Activated T-helper 9 cell treated with anti-CD3 and anti-CD28 coated beads, Interleukin-2, amount 50 U/mL, for 16 hours (primary cell): ENCODE results near the gene MSX1.

Source experiments
- DNase-seq: peaks from one replicate; pipeline ENCODE4 v3.0.0-alpha.2; 2020; ENCODE audit warnings: low read depth

MSX1 gene

DNA sequence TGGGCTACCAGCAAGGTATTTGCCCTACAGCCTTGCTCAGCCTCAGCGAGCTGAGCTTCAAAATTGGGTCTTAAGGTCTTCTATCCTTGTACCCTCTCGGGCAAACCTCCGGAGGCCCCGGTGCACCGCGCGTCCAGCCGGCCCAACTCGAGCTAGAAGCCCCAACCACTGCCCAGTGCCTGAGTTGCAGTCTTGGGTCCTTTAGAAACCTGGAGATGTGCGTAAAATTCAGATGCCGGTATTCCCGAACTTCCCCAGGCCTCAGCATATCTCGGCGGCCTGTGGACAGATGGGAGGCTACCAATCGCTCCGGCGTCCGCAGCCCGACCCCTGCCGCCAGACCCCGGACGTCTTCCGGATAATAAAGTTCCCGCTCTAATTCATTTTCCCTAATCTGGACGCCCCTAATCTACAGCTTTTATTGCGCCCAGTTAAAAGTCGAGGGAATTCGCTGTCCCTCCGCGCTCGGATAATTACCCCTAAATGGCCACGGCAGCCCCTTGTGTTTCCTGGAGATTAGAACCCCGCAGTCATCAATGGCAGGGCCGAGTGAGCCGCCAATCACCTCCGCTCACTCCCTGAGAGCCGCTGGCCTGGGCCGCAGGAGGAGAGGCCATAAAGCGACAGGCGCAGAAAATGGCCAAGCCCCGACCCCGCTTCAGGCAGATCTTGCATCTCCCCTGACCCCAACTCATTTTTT is 1.5 kb upstream of the MSX1 start:
- DNase-seq: no peak

GRCh38 chr4:4858527-4859324 is 739 bp upstream of the MSX1 start:
- no peak for DNase-seq

- no peak for DNase-seq
Observed at GRCh38 chr4:4859799-4860599, 534 bp downstream of the MSX1 start.

- DNase-seq: no peak
Observed at GRCh38 chr4:4860600-4861389, 1.3 kb downstream of the MSX1 start.

DNA sequence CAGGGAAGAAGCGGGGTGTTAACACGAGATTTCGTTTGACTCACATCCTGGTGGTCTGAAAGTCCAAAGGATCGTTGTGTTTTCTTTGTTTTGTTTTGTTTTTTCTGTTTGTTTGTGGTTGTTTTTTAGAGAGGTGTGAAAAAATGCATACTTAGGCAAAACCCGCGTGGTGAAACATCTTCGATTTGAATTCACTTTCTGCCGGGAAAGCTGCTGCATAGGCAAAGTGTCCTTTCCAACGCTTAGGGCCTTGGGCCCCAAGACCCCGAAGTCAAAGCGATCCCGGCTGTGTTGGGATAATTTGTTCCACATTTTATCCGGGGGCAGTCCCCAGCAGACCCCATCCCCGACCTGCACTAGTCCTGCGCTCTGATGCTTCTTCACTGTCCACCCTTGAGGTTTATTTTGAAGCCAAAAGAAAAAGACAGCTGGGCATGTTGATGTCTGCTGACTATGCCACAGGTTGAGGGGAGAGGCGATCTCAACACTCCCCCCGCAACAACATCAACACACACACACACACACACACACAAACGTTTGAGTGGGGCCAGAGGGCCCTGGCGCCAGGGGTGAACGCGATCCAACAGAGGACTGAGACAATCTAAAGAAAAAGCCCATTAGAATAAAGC is 2.0 kb downstream of the MSX1 start:
- no peak for DNase-seq

- no peak for DNase-seq
Observed at GRCh38 chr4:4862071-4862551, 2.6 kb downstream of the MSX1 start.

DNA sequence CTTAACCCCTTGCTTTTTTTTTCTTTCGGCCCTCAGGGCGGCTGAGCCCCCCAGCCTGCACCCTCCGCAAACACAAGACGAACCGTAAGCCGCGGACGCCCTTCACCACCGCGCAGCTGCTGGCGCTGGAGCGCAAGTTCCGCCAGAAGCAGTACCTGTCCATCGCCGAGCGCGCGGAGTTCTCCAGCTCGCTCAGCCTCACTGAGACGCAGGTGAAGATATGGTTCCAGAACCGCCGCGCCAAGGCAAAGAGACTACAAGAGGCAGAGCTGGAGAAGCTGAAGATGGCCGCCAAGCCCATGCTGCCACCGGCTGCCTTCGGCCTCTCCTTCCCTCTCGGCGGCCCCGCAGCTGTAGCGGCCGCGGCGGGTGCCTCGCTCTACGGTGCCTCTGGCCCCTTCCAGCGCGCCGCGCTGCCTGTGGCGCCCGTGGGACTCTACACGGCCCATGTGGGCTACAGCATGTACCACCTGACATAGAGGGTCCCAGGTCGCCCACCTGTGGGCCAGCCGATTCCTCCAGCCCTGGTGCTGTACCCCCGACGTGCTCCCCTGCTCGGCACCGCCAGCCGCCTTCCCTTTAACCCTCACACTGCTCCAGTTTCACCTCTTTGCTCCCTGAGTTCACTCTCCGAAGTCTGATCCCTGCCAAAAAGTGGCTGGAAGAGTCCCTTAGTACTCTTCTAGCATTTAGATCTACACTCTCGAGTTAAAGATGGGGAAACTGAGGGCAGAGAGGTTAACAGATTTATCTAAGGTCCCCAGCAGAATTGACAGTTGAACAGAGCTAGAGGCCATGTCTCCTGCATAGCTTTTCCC is 3.4 kb downstream of the MSX1 start:
- no peak for DNase-seq

DNA sequence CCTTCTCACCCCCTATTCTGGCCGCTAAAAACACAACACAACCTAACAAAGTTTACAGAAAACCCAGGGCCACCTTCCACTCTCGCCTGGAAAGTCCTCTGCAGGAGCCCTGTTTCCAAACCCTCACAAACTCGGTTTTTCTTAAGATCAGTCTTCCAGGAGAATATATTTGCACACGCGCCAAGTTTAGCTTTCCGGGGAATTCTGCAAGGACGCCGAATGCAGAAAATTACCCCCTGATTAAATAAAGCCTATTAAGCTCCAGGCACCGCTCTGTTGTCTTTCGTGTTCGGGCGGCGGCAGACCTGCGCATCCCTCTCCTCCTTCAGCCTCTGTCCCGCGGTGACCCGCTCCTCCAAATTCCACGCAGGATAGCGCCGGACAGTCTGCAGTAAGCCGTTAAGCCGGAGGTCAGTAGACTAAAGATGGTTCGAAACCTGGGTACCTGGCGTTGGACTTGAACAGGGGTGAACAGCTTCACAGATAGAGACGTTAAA is 5.0 kb downstream of the MSX1 start:
- no peak for DNase-seq

DNA sequence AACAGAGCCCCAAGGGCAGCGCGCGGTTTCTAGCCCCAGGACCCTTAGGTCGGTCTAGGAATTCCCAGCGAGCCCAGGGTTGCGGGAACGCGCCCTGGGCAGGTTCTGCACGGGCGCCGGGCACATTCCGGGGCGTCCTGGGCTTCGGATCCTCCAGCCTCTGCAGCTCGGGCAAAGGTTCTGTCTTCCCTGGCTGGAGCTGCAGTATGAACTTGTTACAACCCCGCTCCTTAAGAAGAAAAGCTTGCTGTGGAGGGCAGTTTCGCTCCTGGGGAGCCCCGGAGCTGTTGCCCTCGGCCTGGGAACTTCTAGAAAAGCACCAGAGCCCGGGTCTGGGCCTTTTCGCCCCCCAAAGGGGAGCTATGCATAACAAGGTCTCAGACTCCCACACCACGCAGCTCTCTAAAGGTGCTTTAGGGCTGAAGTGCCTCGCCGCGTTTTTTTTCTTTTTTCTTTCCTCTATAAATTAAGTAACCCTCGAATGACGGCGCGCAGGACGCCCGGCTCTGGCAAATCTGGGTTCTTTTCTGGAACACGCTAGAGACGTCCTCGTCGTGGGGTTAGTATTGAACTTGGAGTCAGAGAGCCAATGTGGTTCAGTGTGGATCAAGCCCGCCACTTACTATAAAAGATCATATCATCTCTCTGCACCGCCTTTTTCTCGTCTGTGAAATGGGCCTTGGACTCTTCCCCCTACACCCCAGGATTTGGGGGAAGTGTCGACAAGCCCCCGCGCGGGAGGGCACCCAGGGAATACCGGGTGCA is 5.7 kb downstream of the MSX1 start:
- DNase-seq: no peak

DNA sequence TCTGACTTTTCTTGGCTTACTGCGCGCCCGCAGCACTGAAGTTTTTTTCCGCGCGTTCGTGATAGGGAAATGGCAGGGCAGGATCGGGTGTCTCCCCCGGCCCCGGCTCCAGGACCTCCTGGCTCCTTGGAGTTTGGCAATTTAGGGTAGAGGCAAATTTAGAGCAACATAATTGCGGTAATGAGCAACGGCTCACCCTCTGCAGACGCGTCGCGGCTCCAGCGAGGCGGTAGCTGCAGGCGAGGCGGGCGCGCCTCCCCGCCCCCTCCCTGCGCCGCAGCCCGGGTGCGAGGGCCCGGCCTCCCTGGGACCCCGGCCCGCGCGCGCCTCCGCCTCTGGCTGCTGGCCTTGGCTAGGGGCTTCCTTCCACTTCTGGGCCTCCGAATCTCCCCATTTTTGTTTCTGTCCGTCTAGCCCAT is 6.2 kb downstream of the MSX1 start:
- DNase-seq: no peak

- no peak for DNase-seq
Observed at GRCh38 chr4:4866124-4866865, 6.8 kb downstream of the MSX1 start.

DNA sequence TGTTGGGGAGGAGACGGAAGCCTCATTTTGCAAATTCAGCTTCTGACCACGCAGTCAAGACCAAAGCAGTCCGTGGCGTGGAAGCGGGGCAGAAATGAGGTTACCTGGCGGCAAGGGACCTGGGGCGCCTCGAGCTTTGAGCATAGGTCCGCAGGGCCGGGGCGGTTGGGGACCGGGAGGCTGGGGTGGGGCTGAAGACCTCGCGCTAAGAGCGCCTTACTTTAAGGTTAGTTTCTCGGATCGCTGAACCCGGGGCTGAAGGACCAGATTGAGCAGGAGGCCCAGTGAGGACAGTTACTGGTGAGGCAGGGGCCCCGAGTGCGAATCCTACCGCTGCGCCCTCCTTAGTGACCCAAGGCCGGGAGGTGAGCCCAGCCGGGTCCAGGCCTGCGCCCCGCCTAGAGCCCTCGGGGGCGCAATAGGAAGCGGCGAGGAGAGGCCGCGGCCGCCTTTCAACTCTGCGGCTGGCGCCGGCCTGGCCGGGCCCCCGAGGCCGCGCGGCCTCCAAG is 7.5 kb downstream of the MSX1 start:
- no peak for DNase-seq

DNA sequence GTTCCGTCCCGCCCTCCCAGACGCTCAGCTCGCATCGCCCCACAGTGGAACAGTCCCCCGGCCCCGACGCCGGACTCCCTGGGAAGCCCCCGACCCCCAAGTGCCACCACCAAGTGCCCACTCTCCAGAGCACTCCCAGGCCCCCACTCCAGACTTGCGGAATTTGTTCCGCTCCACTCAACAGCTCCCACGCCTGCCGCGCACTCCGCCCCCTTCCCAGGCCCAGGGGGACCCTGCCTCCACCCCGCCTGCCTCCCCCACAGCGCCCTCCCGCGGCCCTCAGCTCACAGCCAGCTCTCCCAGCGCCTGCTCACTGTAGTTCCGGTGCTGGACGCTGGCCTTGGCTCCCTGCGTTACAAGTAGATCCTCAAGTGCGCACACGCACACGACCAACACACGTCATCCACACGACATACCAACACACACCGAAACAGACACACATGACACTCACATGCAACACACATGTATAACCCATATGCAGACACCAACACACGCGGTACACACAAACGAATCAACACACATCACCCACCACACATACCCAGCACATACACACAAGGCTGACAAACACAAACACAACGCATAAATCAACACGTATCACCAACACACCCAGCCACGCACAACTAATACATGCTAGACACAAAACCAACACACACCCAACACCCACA is 8.0 kb downstream of the MSX1 start:
- no peak for DNase-seq

DNA sequence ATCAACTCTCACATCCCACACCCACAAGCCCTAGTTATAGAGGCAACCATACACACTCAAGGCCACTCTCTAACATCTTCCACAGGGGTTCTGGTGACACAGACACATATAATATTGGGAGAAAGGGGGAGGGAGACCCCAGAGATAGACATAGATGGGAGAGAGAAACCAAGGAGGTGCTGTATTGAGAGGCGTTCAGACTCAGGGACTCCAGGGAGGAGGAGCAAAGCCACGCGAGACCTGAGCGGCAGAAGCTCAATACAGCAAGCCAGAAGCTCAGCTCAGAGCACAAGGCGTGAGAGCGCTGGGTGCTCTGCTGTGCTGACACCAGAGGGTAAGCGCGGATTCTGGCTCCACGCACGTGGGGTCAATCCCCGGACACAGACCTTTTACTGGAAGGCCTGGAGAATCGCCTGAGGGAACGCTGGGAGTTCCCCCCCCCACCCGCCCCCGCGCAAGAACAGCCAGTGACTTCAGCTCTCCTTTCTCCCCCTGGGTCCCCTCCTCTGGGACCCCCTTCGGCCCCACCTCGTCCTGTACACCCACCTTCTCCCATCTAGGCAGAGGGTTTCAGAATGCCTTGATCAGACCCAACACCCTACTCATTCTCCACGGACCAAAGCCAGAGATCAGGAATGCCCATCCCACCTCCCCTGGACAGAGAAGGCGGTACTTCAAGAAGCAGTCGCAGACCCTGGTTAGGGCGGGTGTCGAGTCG is 8.7 kb downstream of the MSX1 start:
- DNase-seq: no peak

- no peak for DNase-seq
Observed at GRCh38 chr4:4868758-4869723, 9.6 kb downstream of the MSX1 start.
